Measurements from ENCODE around the gene GABPB2.

GRCh38 chr1:151072224-151072623, 1.7 kb downstream of the GABPB2 start:
- TF ChIP-seq POLR2A (IDR thresholded peaks at IDR 0.05; ENCODE audit: extremely low read depth, insufficient read length) (no peak), CTCF (IDR thresholded peaks at IDR 0.05; ENCODE audit: low read depth, low read length) (no peak), MAX (IDR thresholded peaks at IDR 0.05; ENCODE audit: low read depth, low read length) (no peak), MYC (IDR thresholded peaks at IDR 0.05; ENCODE audit: low read depth, low read length) (no peak)

Data from NB4 (cell line).